Measurements from ENCODE around the gene TBRG4.

The TBRG4 gene

DNA sequence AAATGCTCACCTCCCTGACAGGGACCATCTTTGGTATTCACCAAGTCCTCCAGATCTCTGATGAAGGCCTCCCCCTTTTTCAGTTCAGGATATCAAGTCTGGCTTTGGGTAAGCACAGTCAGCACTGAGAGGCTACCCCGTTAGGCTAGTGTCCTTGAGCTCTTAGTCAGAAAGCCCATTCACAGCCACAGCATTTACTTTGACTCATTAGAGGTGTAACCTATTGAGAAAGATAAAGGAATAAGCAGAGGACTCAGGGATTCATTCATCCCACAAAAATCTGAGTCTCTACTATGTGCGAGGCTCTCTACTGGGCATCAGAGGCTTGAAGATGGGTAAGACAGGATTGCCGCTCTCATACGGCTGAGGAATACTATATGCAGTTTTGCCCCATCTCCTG, 32.1 kb upstream of the TBRG4 start:
- DNase-seq (ENCODE audit: low read depth, low spot score) = no peak

GRCh38 chr7:45140827-45141226, 29.3 kb upstream of the TBRG4 start:
- DNase-seq (ENCODE audit: low read depth, low spot score) = no peak

DNA sequence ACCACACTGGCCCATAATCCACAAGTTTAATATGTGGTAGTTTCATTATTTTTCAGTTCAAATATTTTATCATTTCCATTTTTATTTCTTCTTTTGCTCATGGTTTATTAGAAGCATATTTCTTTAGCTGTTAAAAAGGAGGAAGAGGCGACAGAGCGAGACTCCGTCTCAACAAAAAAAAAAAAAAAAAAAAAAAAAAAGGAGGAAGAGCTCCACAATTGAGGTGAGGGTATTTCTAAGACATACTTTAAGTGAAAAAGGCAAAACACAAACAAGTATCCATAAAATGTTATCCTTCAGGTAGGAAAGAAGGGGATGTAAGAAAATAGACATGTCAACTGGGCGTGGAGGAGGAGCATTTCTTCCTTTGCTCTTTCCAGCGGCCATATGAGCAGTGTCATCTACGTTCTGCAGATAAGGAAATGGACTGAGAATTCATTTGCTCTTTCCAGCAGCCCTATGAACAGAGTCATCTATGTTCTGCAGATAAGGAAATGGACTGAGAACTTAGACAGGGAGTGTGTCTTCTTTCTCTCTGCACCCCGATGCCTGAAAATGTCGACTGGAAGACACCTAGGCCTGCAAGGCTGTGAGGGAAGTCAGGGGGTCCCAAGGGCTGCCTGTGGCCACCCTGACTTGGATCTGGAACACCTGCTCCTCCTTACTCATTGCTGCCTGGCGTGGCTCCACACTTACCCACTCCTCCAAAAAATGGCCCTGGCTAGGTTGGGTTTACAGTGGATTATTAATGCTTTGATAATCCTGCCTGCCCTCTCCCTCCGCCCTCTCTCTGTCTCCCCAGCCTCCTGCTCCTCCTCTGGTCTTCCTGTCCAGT, 27.2 kb upstream of the TBRG4 start:
- no peak for DNase-seq (ENCODE audit: low read depth, low spot score)

DNA sequence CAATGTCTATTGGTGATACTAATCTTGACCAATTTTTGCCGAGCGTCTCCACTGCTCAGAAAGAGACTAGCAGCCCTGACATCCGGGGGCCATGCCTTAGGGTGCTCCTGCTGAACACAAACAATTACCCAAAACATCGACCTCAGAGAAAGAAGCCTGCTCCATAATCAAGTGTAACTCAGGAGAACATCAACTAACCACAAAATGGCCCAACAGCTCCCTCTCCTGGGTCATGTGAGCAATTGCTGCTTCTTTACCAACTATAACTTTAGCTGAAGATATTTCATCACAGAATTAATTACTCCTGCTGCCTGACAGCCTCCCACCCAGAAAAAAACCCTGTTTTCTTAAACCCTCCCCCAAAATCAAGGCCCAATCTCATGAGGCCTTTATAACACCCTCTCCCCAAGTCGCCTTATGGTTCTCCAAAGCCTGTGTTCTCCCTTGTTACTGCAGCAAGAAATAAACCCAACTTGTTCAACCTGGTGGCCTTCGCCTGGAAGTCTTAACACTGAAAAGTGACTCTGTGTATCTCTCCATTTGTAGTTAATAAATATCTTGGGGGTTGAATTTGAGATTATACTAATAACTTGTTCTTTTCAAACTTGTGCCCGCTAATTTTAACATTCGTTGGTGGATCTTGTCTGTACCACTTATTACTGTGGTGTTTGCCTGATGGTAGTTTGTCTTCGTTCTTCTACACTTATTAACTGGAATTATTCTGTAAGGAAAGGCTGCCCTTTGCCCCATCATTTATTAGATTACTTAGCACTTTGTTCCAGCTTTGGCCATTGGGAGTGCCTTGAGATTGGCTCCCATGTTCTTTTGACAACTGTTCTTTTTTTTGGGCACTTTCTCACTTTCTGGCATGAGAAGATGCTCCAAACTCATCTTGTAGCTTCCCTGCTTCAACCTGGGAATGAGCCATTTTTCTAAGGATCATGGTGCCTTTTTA, 24.9 kb upstream of the TBRG4 start:
- peak; percentile 24 for DNase-seq (ENCODE audit: low read depth, low spot score)

GRCh38 chr7:45133877-45134276, 22.4 kb upstream of the TBRG4 start:
- no peak for DNase-seq (ENCODE audit: low read depth, low spot score)

DNA sequence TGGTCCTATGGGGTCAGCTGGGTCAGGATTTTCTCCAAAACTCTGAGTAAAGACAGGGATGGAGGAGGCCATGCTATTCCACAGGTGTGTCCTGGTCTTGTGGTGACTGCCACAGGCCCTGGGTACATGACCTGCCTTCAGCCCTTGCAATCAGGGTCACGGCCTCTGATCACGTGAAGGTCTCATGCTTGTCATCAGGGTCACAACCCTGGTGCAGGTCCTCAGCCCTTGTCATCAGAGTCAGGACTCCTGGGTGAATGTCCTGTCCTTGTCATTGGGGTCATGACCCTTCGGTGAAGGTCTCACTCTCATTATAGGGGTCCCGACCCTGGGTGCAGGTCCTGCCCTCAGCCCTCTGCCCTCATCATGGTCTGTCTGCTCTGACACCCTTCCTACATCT, 21.9 kb upstream of the TBRG4 start:
- no peak for DNase-seq (ENCODE audit: low read depth, low spot score)

- no peak for DNase-seq (ENCODE audit: low read depth, low spot score)
These were observed 21.3 kb upstream of the TBRG4 start for GRCh38 chr7:45132708-45133320.

GRCh38 chr7:45131891-45132290, 20.4 kb upstream of the TBRG4 start:
- DNase-seq (ENCODE audit: low read depth, low spot score) = no peak

- no peak for DNase-seq (ENCODE audit: low read depth, low spot score)
These were observed 19.4 kb upstream of the TBRG4 start for GRCh38 chr7:45130910-45131309.

GRCh38 chr7:45129906-45130305, 18.4 kb upstream of the TBRG4 start:
- DNase-seq (ENCODE audit: low read depth, low spot score) = no peak

GRCh38 chr7:45129181-45129800, 17.8 kb upstream of the TBRG4 start:
- no peak for DNase-seq (ENCODE audit: low read depth, low spot score)

DNA sequence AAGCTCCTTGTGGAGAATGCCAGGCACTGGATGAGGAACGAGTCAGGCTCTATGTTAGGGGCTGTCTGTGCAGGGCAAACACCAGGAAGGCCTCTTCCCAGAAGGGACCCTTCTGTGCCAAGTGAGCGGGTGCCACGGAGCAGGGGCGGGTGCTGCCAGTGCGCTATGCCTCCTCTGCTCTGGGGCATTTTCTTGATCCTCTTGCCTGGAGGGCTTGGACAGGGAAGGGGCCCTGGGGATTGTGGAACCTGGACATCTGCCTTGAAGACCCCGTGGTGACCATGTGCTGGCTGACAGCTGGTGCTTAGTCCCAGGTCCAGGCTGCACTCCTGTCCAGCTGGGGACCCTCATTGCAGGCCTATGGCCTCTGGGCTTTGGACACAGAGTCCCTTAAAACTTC, 15.4 kb upstream of the TBRG4 start:
- no peak for DNase-seq (ENCODE audit: low read depth, low spot score)

DNA sequence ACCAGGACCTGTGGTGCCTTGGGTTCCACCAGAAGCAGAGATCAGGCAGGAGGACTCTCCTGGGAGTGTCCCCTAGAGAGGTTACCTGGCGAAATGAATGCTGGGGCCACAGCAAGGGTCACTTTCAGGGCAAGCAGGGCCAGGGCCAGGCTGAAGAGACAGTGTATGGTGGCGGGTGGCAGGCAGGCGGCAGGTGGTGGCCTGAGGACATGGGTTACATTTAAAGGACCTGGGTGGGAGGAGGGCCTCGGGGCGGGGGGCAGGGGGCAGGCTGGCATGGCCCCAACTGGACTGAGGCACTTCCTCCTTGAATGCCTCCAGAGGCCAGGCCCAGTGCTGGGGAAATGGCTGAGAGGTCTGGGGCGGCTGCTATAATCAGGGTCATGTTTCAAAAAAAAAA, 14.7 kb upstream of the TBRG4 start:
- DNase-seq (ENCODE audit: low read depth, low spot score) = no peak

DNA sequence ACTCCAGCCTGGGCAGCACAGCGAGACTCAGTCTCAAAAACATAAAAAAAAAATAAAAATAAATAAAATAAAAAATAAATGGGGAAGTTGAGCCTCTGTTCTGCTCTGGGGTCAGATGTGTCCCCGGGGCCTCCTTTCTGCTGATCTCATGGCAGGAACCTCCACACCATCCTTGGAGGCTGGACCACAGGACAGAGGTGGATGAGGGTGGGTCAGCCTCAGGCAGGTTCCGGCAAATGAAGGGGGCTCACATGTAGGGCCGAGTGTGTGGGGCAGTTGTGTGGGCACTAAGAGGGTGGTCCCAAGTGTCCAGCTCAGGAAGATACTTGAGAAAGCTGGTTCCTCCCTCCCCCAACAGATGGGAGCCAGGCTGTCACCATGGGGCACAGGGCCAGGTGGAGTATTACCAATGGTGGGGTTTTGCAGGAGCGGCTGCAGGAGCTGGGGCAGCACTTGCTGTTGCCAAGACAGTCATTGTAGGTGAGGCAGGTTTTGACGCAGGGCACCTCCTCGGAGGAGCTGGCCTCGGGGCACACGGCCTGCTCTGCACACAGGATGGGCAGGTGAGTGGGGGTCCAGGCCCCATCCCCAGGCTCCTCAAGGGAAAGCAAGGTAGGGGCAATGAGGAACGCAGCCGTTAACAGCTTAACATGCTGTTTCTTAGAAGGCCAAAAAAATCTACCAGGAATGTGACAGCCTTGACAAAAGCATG, 13.9 kb upstream of the TBRG4 start:
- no peak for DNase-seq (ENCODE audit: low read depth, low spot score)

GRCh38 chr7:45123913-45124710, 12.6 kb upstream of the TBRG4 start:
- no peak for DNase-seq (ENCODE audit: low read depth, low spot score)

DNA sequence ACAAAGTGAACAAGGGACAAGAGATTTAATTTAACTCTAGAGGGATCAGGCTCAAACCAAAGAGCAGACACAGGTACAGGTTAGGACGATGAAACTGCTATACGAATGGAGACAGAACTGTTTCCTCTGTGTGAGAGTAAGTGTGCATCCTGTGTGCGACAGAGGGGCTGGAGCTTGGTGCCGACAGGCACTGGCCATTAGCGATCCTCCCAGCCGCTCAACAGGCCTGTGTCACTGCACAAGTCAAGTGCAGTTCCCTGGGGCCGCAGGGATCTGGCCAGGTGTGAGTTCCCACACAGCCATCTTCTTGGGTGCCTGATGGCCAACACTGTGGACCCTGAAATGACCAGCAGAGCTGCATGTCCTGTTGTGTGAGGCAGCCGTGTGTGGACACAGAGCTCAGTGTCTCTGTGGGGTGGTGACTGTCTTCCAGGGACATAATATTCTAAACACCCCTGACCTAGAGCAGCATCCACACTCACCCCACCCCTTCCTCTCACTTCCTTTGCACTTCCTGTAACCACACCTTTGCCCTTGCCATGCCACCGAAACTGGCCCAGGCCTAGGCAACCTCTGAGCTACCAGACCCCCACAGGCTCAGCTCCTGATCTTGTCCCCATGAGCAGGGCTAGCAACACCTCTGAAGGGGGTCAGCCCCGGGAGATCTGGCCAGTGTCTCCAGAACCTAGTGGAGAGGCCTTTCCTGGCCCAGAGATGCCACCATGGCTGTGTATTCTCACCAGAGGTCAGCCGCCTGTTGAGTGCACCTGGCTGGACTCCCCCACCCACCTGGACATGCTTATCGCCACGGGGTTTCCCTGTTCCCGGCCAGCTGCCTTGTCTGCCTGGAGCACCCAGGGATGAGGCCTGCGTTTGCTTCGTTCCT, 11.7 kb upstream of the TBRG4 start:
- no peak for DNase-seq (ENCODE audit: low read depth, low spot score)

DNA sequence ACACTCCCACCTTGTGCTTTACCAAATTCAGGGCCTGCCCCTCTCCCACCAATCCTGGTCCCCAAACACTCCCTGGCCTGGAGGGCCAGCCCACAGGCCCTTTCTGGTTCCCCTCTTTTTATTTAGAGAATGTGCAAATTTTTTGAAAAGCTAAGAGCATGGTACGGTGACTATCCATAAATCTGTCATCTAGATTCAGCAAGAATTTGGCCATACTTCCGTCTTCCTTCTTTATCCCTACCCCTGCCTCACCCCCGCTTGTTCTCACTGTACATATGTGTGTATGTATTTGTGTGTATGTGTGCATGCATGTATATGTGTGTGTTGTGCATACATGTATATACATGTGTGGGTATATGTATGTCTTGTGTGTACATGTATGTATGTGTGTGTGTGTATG, 8.1 kb upstream of the TBRG4 start:
- no peak for DNase-seq (ENCODE audit: low read depth, low spot score)

DNA sequence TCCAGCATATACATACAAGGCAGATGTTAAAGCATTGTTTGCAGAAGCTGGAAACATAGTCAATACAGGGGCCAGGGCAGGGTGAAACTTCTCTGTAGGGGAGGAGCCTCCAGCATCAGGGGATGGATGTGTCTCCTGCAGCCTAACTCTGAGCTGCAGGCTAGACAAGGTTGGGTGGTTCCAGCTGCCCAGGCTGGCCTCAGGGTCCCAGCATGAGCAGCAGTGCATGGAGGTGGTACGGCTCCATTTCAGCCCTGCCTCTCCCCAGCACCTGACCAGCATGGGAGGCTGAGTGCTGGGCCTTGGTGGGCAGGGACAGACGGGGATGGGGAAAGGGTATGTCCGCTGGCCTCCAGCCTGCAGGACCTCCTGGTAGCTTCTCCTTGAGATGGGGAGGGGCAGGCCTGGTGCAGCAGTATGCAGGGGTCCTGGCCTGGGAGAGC, 7.4 kb upstream of the TBRG4 start:
- no peak for DNase-seq (ENCODE audit: low read depth, low spot score)

GRCh38 chr7:45118292-45118691, 6.8 kb upstream of the TBRG4 start:
- no peak for DNase-seq (ENCODE audit: low read depth, low spot score)

All from smooth muscle cell of the brain vasculature (primary cell).